CD14-positive monocyte (primary cell): ENCODE results near the gene ZNF277. TPM values are rescaled to one million over a fixed set of nuclear protein-coding genes. Genes with fewer than 3 reads are reported as not detected.
A peak's percentile ranks its signal among the peaks of the same experiment; 100 is the strongest.
"Not testable (repeated sequence)": the region's sequence is repeated elsewhere in the genome, so short reads cannot be mapped to it uniquely, and the experiment has no call there.

Experiments
- DNase-seq, 3 donors: peaks; one replicate each; pipeline ENCODE4 v3.0.0-alpha.2; 2011 to 2022
- H2AFZ ChIP-seq: 2 replicates; pipeline ENCODE4 v1.6.0; 2012; ENCODE audit warnings: mild to moderate bottlenecking, low read depth, low read length, inconsistent platforms; ENCODE audit not compliant: insufficient read depth, poor library complexity, severe bottlenecking
- H3K27ac ChIP-seq, 2 donors: 1 replicate in 1 of 2; 2 replicates in 1 of 2; pipeline ENCODE4 v1.5.1; 2012 to 2013; ENCODE audit warnings: low read length in 2 of 2, control low read depth in 1 of 2, inconsistent platforms in 1 of 2, low read depth in 1 of 2, mild to moderate bottlenecking in 1 of 2
- H3K27me3 ChIP-seq, 2 donors: one replicate each; pipeline versions ENCODE4 v1.6.0 to v1.6.1; 2011 to 2013; ENCODE audit warnings: low read length in 2 of 2; ENCODE audit not compliant: control insufficient read depth in 2 of 2, insufficient read depth in 2 of 2
- H3K36me3 ChIP-seq, 2 donors: replicated peaks in 1 of 2; 1 replicate in 1 of 2; 2 replicates in 1 of 2; pipeline versions ENCODE4 v1.5.1 to v1.6.1; 2012 to 2013; ENCODE audit warnings: low read length in 2 of 2, control low read depth in 1 of 2, inconsistent platforms in 1 of 2, mild to moderate bottlenecking in 1 of 2; ENCODE audit not compliant: insufficient read depth in 2 of 2, control insufficient read depth in 1 of 2
- H3K4me1 ChIP-seq, 2 donors: 1 replicate in 1 of 2; 2 replicates in 1 of 2; pipeline versions ENCODE4 v1.5.1 to v1.6.1; 2012 to 2013; ENCODE audit warnings: low read length in 2 of 2, control low read depth in 1 of 2, inconsistent platforms in 1 of 2, mild to moderate bottlenecking in 1 of 2, moderate library complexity in 1 of 2; ENCODE audit not compliant: insufficient read depth in 2 of 2, control insufficient read depth in 1 of 2
- H3K4me2 ChIP-seq: replicated peaks from 2 replicates; pipeline ENCODE3; 2012; ENCODE audit warnings: low read length, moderate library complexity, mild to moderate bottlenecking; ENCODE audit not compliant: poor library complexity, severe bottlenecking; ENCODE audit errors: extremely low read depth
- H3K4me3 ChIP-seq, 3 experiments: fragments of 200-600 bp in 1 of 3; sonication (generic) in 1 of 3; replicated peaks in 1 of 3; 1 replicate in 2 of 3; 2 replicates in 1 of 3; pipeline ENCODE4 v1.5.1; 2011 to 2013; ENCODE audit warnings: low read length in 3 of 3, mild to moderate bottlenecking in 3 of 3, control low read depth in 2 of 3, low read depth in 2 of 3, inconsistent platforms in 1 of 3, moderate library complexity in 1 of 3
- H3K79me2 ChIP-seq: 2 replicates; pipeline ENCODE4 v1.6.0; 2012; ENCODE audit warnings: mild to moderate bottlenecking, control low read depth, inconsistent platforms, low read length, moderate library complexity; ENCODE audit not compliant: insufficient read depth
- H3K9ac ChIP-seq: 2 replicates; pipeline ENCODE4 v1.6.0; 2017; ENCODE audit warnings: low read length, mild to moderate bottlenecking; ENCODE audit not compliant: insufficient read depth, poor library complexity, severe bottlenecking
- H3K9me3 ChIP-seq, 2 donors: replicated peaks in 1 of 2; 1 replicate in 1 of 2; 2 replicates in 1 of 2; pipeline versions ENCODE4 v1.5.1 to v1.6.1; 2012 to 2013; ENCODE audit warnings: low read length in 2 of 2, control low read depth in 1 of 2; ENCODE audit not compliant: control insufficient read depth in 1 of 2, insufficient read depth in 1 of 2
- H4K20me1 ChIP-seq: 2 replicates; pipeline ENCODE4 v1.6.0; 2012; ENCODE audit warnings: mild to moderate bottlenecking, low read length, control low read depth, moderate library complexity; ENCODE audit not compliant: insufficient read depth
- H3K27ac Mint-ChIP-seq, 7 donors: one replicate each; pipeline ENCODE4 v1.8.0; 2020; ENCODE audit warnings: mild to moderate bottlenecking in 7 of 7, mixed read lengths in 7 of 7, moderate library complexity in 6 of 7, inconsistent platforms in 2 of 7
- H3K27me3 Mint-ChIP-seq, 3 donors: one replicate each; pipeline ENCODE4 v1.8.0; 2021 to 2022; ENCODE audit warnings: low read depth in 3 of 3, mild to moderate bottlenecking in 3 of 3, mixed read lengths in 3 of 3, moderate library complexity in 3 of 3, inconsistent platforms in 1 of 3
- H3K36me3 Mint-ChIP-seq, 2 donors: one replicate each; pipeline ENCODE4 v1.8.0; 2020; ENCODE audit warnings: mixed read lengths in 2 of 2, inconsistent platforms in 1 of 2, mild to moderate bottlenecking in 1 of 2
- H3K4me1 Mint-ChIP-seq: one replicate; pipeline ENCODE4 v1.8.0; 2020; ENCODE audit warnings: mild to moderate bottlenecking, mixed read lengths
- H3K4me3 Mint-ChIP-seq, 2 donors: one replicate each; pipeline ENCODE4 v1.8.0; 2020; ENCODE audit warnings: mild to moderate bottlenecking in 2 of 2, mixed read lengths in 2 of 2, moderate library complexity in 1 of 2
- H3K9me3 Mint-ChIP-seq, 7 donors: one replicate each; pipeline ENCODE4 v1.8.0; 2020 to 2022; ENCODE audit warnings: mixed read lengths in 7 of 7, mild to moderate bottlenecking in 6 of 7, moderate library complexity in 6 of 7, inconsistent platforms in 2 of 7
- CTCF ChIP-seq: fragments of 200-600 bp; IDR thresholded peaks from one replicate; pipeline ENCODE4 v1.8.0; 2022; ENCODE audit warnings: antibody characterized with exemption, mild to moderate bottlenecking
- WGBS: methylation state at CpG from one replicate; pipeline ENCODE4 v1.1.5; 2013; ENCODE audit warnings: missing lambda C conversion rate; ENCODE audit not compliant: insufficient coverage; 5-methylcytosine and 5-hydroxymethylcytosine counted together
- intact Hi-C, 2 donors: fragments of 100-400 bp; cut with micrococcal nuclease; formaldehyde crosslinking; loops; one replicate each; pipeline versions ENCODE4 v1.15.0 to v1.15.1; 2023
- polyA plus RNA-seq, 3 donors: library from polyadenylated mRNA; depleted of rRNA in 1 of 3; unstranded in 2 of 3; stranded (reverse) in 1 of 3; fragments of 300-500 nt in 2 of 3; fragments of >200 nt in 1 of 3; fragmentation: Illumina TruSeq in 2 of 3; gene quantifications; 1 replicate in 2 of 3; 2 replicates in 1 of 3; pipeline ENCODE4 v1.2.3, GENCODE V29; 2012 to 2021

ZNF277 gene
- polyA plus RNA-seq, 3 donors = 17.5 to 20.7 (median 20.0) TPM

DNA sequence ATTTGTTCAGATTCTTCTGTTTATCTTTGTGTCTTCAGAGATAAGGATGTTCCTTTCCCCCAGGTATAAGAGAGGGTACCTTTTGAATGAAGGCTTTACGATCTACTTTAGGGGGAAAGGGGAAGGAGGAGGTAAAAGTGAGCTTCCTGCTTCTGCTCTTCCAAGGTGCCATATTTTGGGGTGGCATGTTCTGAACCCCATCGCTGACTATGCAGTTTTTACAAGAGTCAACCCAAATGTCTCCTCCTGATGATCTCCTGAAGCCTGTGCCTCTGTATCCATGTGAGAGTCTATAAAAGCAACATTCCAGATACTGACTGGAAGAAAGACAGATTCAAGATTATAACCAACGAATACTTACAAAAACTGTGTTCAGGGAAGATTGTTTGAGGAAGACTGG, 102.5 kb downstream of the ZNF277 start:
- intact Hi-C loops = no loop called here
- H2AFZ ChIP-seq = no peak overlapping the region
- no peak overlapping the region for H3K27ac ChIP-seq
- no peaks in the 10 kb centered on the region for H3K27me3 ChIP-seq
- Mint-ChIP-seq H3K36me3 (peaks cover 30 to 44% of the 10 kb centered on the region in 2 donors), H3K27me3 (peaks cover 0 to 1% (median 0%) of the 10 kb centered on the region in 3 donors), H3K9me3 (peaks cover 2 to 17% (median 7%) of the 10 kb centered on the region in 7 donors), H3K4me3 (no peak overlapping the region), H3K27ac (no peak overlapping the region), H3K4me1 (no peaks in the 10 kb centered on the region)
- peaks cover 3 to 13% of the 10 kb centered on the region in 2 donors for H3K9me3 ChIP-seq
- H3K4me1 ChIP-seq = no peaks in the 10 kb centered on the region
- no peak overlapping the region for H3K4me3 ChIP-seq
- TF ChIP-seq CTCF = no peak
- no peak for DNase-seq
- no peak overlapping the region for H3K9ac ChIP-seq
- peaks cover 2 to 31% of the 10 kb centered on the region in 2 donors for H3K36me3 ChIP-seq
- 80% methylated on average over 1 of the region's 3 CpGs for WGBS
- H4K20me1 ChIP-seq = no peaks in the 10 kb centered on the region
- H3K4me2 ChIP-seq = no peak overlapping the region
- H3K79me2 ChIP-seq = no peaks in the 10 kb centered on the region

DNA sequence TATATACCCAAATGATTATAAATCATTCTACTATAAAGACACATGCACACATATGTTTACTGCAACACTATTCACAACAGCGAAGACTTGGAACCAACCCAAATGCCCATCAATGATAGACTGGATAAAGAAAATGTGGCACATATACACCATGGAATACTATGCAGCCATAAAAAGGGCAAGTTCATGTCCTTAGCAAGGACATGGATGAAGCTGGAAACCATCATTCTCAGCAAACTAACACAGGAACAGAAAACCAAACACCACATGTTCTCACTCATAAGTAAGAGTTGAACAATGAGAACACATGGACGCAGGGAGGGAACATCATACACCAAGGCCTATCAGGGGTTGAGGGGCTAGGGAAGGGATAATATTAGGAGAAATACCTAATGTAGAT, 110.3 kb downstream of the ZNF277 start:
- H3K27ac ChIP-seq, DNase-seq, H3K79me2 ChIP-seq, H3K9me3 ChIP-seq, H2AFZ ChIP-seq, H3K9ac ChIP-seq, intact Hi-C loops, H3K4me1 Mint-ChIP-seq, H3K4me1 ChIP-seq, H3K27me3 ChIP-seq, H4K20me1 ChIP-seq, H3K4me3 ChIP-seq, H3K4me3 Mint-ChIP-seq, H3K4me2 ChIP-seq, H3K27me3 Mint-ChIP-seq: not testable (repeated sequence)
- WGBS = no CpG with 5 or more reads among the region's 2 CpGs
- peaks cover 24 to 53% of the 10 kb centered on the region in 2 donors for H3K36me3 ChIP-seq
- Mint-ChIP-seq H3K27ac (peak overlapping the region in 1 of 7 donors; percentile 60), H3K36me3 (peaks cover 53 to 54% of the 10 kb centered on the region in 2 donors), H3K9me3 (peaks cover 3 to 14% (median 7%) of the 10 kb centered on the region in 7 donors)
